Mesenchymal stem cell (in vitro differentiated cells and primary cell): ENCODE data around the gene CCDC158.

Experiments
- DNase-seq: peaks from one replicate; pipeline ENCODE4 v3.0.0-alpha.2; 2013
- H2AFZ ChIP-seq: one replicate; pipeline ENCODE4 v1.6.1; 2013; ENCODE audit warnings: low read depth, mild to moderate bottlenecking, control low read depth, inconsistent platforms, low read length, moderate library complexity
- H2AK5ac ChIP-seq: 2 replicates; pipeline ENCODE4 v1.6.1; 2013; ENCODE audit warnings: low read length, moderate library complexity, mild to moderate bottlenecking, inconsistent platforms; ENCODE audit not compliant: severe bottlenecking
- H2BK120ac ChIP-seq: one replicate; pipeline ENCODE4 v1.6.1; 2013; ENCODE audit warnings: low read depth, mild to moderate bottlenecking, inconsistent platforms, low read length, moderate library complexity
- H2BK12ac ChIP-seq, 2 experiments: one replicate each; pipeline ENCODE4 v1.6.1; 2013; ENCODE audit warnings: inconsistent platforms in 2 of 2, low read length in 2 of 2, mild to moderate bottlenecking in 2 of 2, moderate library complexity in 2 of 2, control low read depth in 1 of 2
- H2BK15ac ChIP-seq: one replicate; pipeline ENCODE4 v1.6.1; 2013; ENCODE audit warnings: mild to moderate bottlenecking, low read depth, inconsistent platforms; ENCODE audit not compliant: poor library complexity, severe bottlenecking
- H2BK5ac ChIP-seq: 2 replicates; pipeline ENCODE4 v1.6.1; 2013; ENCODE audit warnings: low read depth, mild to moderate bottlenecking, low read length, control low read depth, inconsistent platforms; ENCODE audit not compliant: poor library complexity, severe bottlenecking
- H3K14ac ChIP-seq, 2 experiments: one replicate each; pipeline ENCODE4 v1.6.1; 2013; ENCODE audit warnings: inconsistent platforms in 2 of 2, low read length in 2 of 2, control low read depth in 1 of 2, mild to moderate bottlenecking in 1 of 2, moderate library complexity in 1 of 2
- H3K18ac ChIP-seq, 2 experiments: one replicate each; pipeline ENCODE4 v1.6.1; 2013; ENCODE audit warnings: inconsistent platforms in 2 of 2, low read length in 2 of 2, control low read depth in 1 of 2, low read depth in 1 of 2, mild to moderate bottlenecking in 1 of 2
- H3K23ac ChIP-seq, 2 experiments: one replicate each; pipeline ENCODE4 v1.6.1; 2013; ENCODE audit warnings: inconsistent platforms in 2 of 2, low read length in 2 of 2, mild to moderate bottlenecking in 2 of 2, moderate library complexity in 2 of 2, control low read depth in 1 of 2
- H3K27ac ChIP-seq: 2 replicates; pipeline ENCODE4 v1.5.1; 2013; ENCODE audit warnings: mild to moderate bottlenecking, moderate library complexity, low read length, control low read depth, inconsistent platforms; ENCODE audit not compliant: poor library complexity, severe bottlenecking
- H3K27me3 ChIP-seq, 2 experiments: 2 replicates each; pipeline versions ENCODE4 v1.6.1 to v1.7.0; 2013; ENCODE audit warnings: low read length in 2 of 2, mild to moderate bottlenecking in 2 of 2, moderate library complexity in 2 of 2, control low read depth in 1 of 2, inconsistent platforms in 1 of 2; ENCODE audit not compliant: control insufficient read depth in 1 of 2, insufficient read depth in 1 of 2
- H3K36me3 ChIP-seq, 2 experiments: 2 replicates each; pipeline versions ENCODE4 v1.6.1 to v1.7.0; 2013; ENCODE audit warnings: low read length in 2 of 2, control low read depth in 1 of 2, inconsistent platforms in 1 of 2, low read depth in 1 of 2, mild to moderate bottlenecking in 1 of 2; ENCODE audit not compliant: insufficient read depth in 2 of 2, control insufficient read depth in 1 of 2
- H3K4ac ChIP-seq, 2 experiments: one replicate each; pipeline ENCODE4 v1.6.1; 2013; ENCODE audit warnings: inconsistent platforms in 2 of 2, low read length in 2 of 2, mild to moderate bottlenecking in 2 of 2, moderate library complexity in 2 of 2, control low read depth in 1 of 2, low read depth in 1 of 2
- H3K4me1 ChIP-seq: 2 replicates; pipeline ENCODE4 v1.6.1; 2013; ENCODE audit warnings: low read depth, low read length, control low read depth; ENCODE audit not compliant: control insufficient read depth, insufficient read depth
- H3K4me2 ChIP-seq: 2 replicates; pipeline ENCODE4 v1.6.1; 2013; ENCODE audit warnings: low read length, mild to moderate bottlenecking, inconsistent platforms; ENCODE audit not compliant: poor library complexity, severe bottlenecking
- H3K4me3 ChIP-seq, 2 experiments: 2 replicates each; pipeline versions ENCODE4 v1.5.1 to v1.7.0; 2013; ENCODE audit warnings: low read length in 2 of 2, mild to moderate bottlenecking in 2 of 2, control low read depth in 1 of 2, low read depth in 1 of 2; ENCODE audit not compliant: insufficient read depth in 1 of 2
- H3K79me1 ChIP-seq: replicated peaks from 2 replicates; pipeline ENCODE4 v1.6.1; 2013; ENCODE audit warnings: mild to moderate bottlenecking, control low read depth, low read length, inconsistent platforms; ENCODE audit not compliant: poor library complexity, severe bottlenecking
- H3K9ac ChIP-seq: 2 replicates; pipeline ENCODE4 v1.7.0; 2013; ENCODE audit warnings: mild to moderate bottlenecking, low read length, moderate library complexity
- H3K9me3 ChIP-seq: 2 replicates; pipeline ENCODE4 v1.7.0; 2013; ENCODE audit warnings: mild to moderate bottlenecking, low read length; ENCODE audit not compliant: control insufficient read depth
- H4K8ac ChIP-seq: one replicate; pipeline ENCODE4 v1.6.1; 2013; ENCODE audit warnings: inconsistent platforms, mild to moderate bottlenecking, low read length, moderate library complexity
- H4K91ac ChIP-seq: one replicate; pipeline ENCODE4 v1.6.1; 2013; ENCODE audit warnings: mild to moderate bottlenecking, low read length, inconsistent platforms
- WGBS: methylation state at CpG from one replicate; pipeline ENCODE4 v1.1.7; 2013; ENCODE audit warnings: mixed read lengths; 5-methylcytosine and 5-hydroxymethylcytosine counted together

CCDC158 gene

GRCh38 chr4:76302826-76303438 is 118.0 kb downstream of the CCDC158 start:
- no peaks in the 10 kb centered on the region for H3K27me3 ChIP-seq
- peaks cover 14% of the 10 kb centered on the region for H3K79me1 ChIP-seq
- no peak overlapping the region for H2AFZ ChIP-seq
- no peak overlapping the region for H2BK12ac ChIP-seq
- no peak overlapping the region for H3K14ac ChIP-seq
- 74% methylated on average over 3 of the region's 3 CpGs for WGBS
- H2BK5ac ChIP-seq = no peak overlapping the region
- no peak overlapping the region for H4K91ac ChIP-seq
- H2BK120ac ChIP-seq = no peak overlapping the region
- DNase-seq = peak; percentile 12
- H3K9ac ChIP-seq = no peak overlapping the region
- H2AK5ac ChIP-seq = no peak overlapping the region
- H3K4me3 ChIP-seq = no peak overlapping the region
- H3K27ac ChIP-seq = no peak overlapping the region
- no peak overlapping the region for H3K4ac ChIP-seq
- H3K36me3 ChIP-seq = no peaks in the 10 kb centered on the region
- peaks cover 4% of the 10 kb centered on the region for H3K4me1 ChIP-seq
- no peak overlapping the region for H4K8ac ChIP-seq
- no peak overlapping the region for H3K4me2 ChIP-seq
- peaks cover 7% of the 10 kb centered on the region for H3K9me3 ChIP-seq
- no peak overlapping the region for H2BK15ac ChIP-seq
- H3K18ac ChIP-seq = no peak overlapping the region
- H3K23ac ChIP-seq = no peak overlapping the region

GRCh38 chr4:76301775-76302162 is 119.2 kb downstream of the CCDC158 start:
- H3K36me3 ChIP-seq = no peaks in the 10 kb centered on the region
- no peak overlapping the region for H2BK5ac ChIP-seq
- no peak overlapping the region for H3K14ac ChIP-seq
- no peak overlapping the region for H3K18ac ChIP-seq
- H3K23ac ChIP-seq = no peak overlapping the region
- no peaks in the 10 kb centered on the region for H3K27me3 ChIP-seq
- peak; percentile 9 for DNase-seq
- peak overlapping the region; percentile 19 for H3K9ac ChIP-seq
- H3K4me2 ChIP-seq = peak overlapping the region; percentile 2
- H3K4me1 ChIP-seq = peaks cover 4% of the 10 kb centered on the region
- peak overlapping the region; percentile 83 for H3K27ac ChIP-seq
- peaks cover 10% of the 10 kb centered on the region for H3K9me3 ChIP-seq
- peak overlapping the region in 1 of 2 experiments; percentile 9 for H3K4me3 ChIP-seq
- H2BK12ac ChIP-seq = no peak overlapping the region
- no peak overlapping the region for H3K4ac ChIP-seq
- no CpG with 5 or more reads among the region's 1 CpG for WGBS
- no peak overlapping the region for H2AK5ac ChIP-seq
- no peak overlapping the region for H4K91ac ChIP-seq
- peaks cover 9% of the 10 kb centered on the region for H3K79me1 ChIP-seq
- no peak overlapping the region for H2BK15ac ChIP-seq
- no peak overlapping the region for H4K8ac ChIP-seq
- no peak overlapping the region for H2AFZ ChIP-seq
- no peak overlapping the region for H2BK120ac ChIP-seq

- peaks cover 4% of the 10 kb centered on the region for H3K4me1 ChIP-seq
- H3K79me1 ChIP-seq = peaks cover 7% of the 10 kb centered on the region
- peak overlapping the region in 1 of 2 experiments; percentile 9 for H3K4me3 ChIP-seq
- H3K23ac ChIP-seq = no peak overlapping the region
- no peak overlapping the region for H2BK5ac ChIP-seq
- no peak overlapping the region for H2BK120ac ChIP-seq
- H2BK15ac ChIP-seq = no peak overlapping the region
- H2AFZ ChIP-seq = no peak overlapping the region
- H3K4me2 ChIP-seq = no peak overlapping the region
- H3K9me3 ChIP-seq = peaks cover 14% of the 10 kb centered on the region
- no peak overlapping the region for H4K8ac ChIP-seq
- peak overlapping the region; percentile 31 for H3K9ac ChIP-seq
- H2BK12ac ChIP-seq = no peak overlapping the region
- DNase-seq = peak; percentile 88
- no peak overlapping the region for H2AK5ac ChIP-seq
- H4K91ac ChIP-seq = no peak overlapping the region
- peak overlapping the region; percentile 81 for H3K27ac ChIP-seq
- H3K14ac ChIP-seq = no peak overlapping the region
- no peaks in the 10 kb centered on the region for H3K27me3 ChIP-seq
- no peaks in the 10 kb centered on the region for H3K36me3 ChIP-seq
- 100% methylated on average over 4 of the region's 4 CpGs for WGBS
- no peak overlapping the region for H3K18ac ChIP-seq
- H3K4ac ChIP-seq = no peak overlapping the region
These were observed 119.7 kb downstream of the CCDC158 start for GRCh38 chr4:76301068-76301774.

- H3K4me3 ChIP-seq = no peak overlapping the region
- no peak overlapping the region for H2AK5ac ChIP-seq
- H2BK5ac ChIP-seq = no peak overlapping the region
- 78% methylated on average over 4 of the region's 4 CpGs for WGBS
- DNase-seq = no peak
- H4K91ac ChIP-seq = no peak overlapping the region
- no peak overlapping the region for H2BK120ac ChIP-seq
- H3K79me1 ChIP-seq = peaks cover 3% of the 10 kb centered on the region
- H3K9me3 ChIP-seq = peaks cover 14% of the 10 kb centered on the region
- H3K27ac ChIP-seq = no peak overlapping the region
- no peak overlapping the region for H3K14ac ChIP-seq
- no peak overlapping the region for H3K18ac ChIP-seq
- H3K23ac ChIP-seq = no peak overlapping the region
- no peak overlapping the region for H3K4me2 ChIP-seq
- H2BK12ac ChIP-seq = no peak overlapping the region
- no peak overlapping the region for H2AFZ ChIP-seq
- H3K9ac ChIP-seq = no peak overlapping the region
- H4K8ac ChIP-seq = no peak overlapping the region
- H3K4ac ChIP-seq = no peak overlapping the region
- no peak overlapping the region for H2BK15ac ChIP-seq
- H3K4me1 ChIP-seq = peaks cover 2% of the 10 kb centered on the region
- no peaks in the 10 kb centered on the region for H3K27me3 ChIP-seq
- H3K36me3 ChIP-seq = no peaks in the 10 kb centered on the region
These were observed 120.9 kb downstream of the CCDC158 start for GRCh38 chr4:76300012-76300411.
